Retinal pigment epithelial cell (primary cell): ENCODE data around the gene SEMA3B.

Experiments
- DNase-seq: peaks from one replicate; pipeline ENCODE4 v3.0.0-alpha.2; 2010; ENCODE audit warnings: low read depth
- H3K4me3 ChIP-seq: 2 replicates; pipeline ENCODE4 v1.5.1; 2011; ENCODE audit warnings: mild to moderate bottlenecking, low read length, control low read depth, moderate library complexity
- CTCF ChIP-seq: conservative IDR thresholded peaks from 2 replicates; pipeline ENCODE4 v1.5.1; 2011; ENCODE audit warnings: low read depth, low read length, control low read depth, inconsistent platforms

The SEMA3B gene

GRCh38 chr3:50293079-50293801, 24.3 kb downstream of the SEMA3B start:
- no peak overlapping the region for H3K4me3 ChIP-seq
- DNase-seq, result no peak
- TF ChIP-seq CTCF, result no peak

- no peak for DNase-seq
- no peak overlapping the region for H3K4me3 ChIP-seq
- no peak for TF ChIP-seq CTCF
Measured at GRCh38 chr3:50294089-50294488, 25.1 kb downstream of the SEMA3B start.

- no peak for DNase-seq
- H3K4me3 ChIP-seq, result no peak overlapping the region
- no peak for TF ChIP-seq CTCF
Measured at GRCh38 chr3:50294492-50295403, 25.8 kb downstream of the SEMA3B start.

- TF ChIP-seq CTCF, result no peak
- no peak overlapping the region for H3K4me3 ChIP-seq
- no peak for DNase-seq
Measured at GRCh38 chr3:50295553-50296431, 26.8 kb downstream of the SEMA3B start.

- no peak overlapping the region for H3K4me3 ChIP-seq
- TF ChIP-seq CTCF, result no peak
- no peak for DNase-seq
Measured at GRCh38 chr3:50296721-50297383, 27.9 kb downstream of the SEMA3B start.

GRCh38 chr3:50297384-50297775, 28.4 kb downstream of the SEMA3B start:
- no peak overlapping the region for H3K4me3 ChIP-seq
- no peak for TF ChIP-seq CTCF
- DNase-seq, result no peak
